ENCODE measurements around the gene ATP2B3.

Gene ATP2B3

DNA sequence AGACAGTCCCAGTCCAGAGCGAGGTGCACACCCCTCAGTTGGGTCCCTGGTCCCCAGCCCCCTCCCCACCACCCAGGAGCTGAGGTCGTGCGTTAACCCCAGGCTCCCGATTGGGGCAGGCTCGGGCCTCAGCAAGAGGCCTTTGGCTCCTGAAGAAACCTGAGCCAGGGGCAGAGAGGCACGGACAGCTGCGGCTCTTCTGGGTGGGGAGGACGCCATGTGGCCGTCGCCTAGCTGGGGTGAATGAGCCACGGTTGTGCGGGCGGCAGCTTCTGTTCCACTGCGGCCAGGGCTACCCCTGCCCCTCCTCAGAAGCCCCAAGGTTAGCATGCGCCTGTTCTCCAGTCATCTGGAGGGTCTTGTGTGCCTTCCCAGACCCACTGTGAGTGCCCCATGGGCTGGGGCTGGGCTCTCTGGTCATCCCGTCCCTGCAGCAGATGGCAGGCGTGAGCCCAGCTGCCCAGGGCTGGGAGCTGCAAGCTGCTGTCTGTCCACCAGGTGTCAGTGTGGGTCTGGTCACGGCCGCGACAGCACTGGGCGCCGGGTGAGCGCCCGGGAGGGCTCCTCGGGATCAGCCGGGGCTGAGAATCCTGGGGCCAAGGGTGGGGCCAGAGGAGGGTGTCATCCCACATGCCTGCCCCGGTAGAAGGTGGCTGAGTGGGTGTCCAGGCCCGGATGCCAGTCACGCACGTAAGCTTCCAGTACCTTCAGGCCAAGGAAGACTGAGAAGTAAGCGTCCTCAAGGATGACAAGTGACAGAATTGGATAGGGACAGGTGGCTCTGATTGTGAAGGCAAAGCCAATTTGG, 21.9 kb downstream of the ATP2B3 start:
- Histone ChIP-seq H3K4me1 (ENCODE audit: control insufficient read depth in 1 of 2, insufficient read depth in 2 of 2, low read length in 2 of 2) (no peaks in the 10 kb centered on the region), H3K27me3 (ENCODE audit: low read depth, low read length) (no peaks in the 10 kb centered on the region), H3K9me3 (ENCODE audit: control insufficient read depth in 1 of 2, low read length in 2 of 2) (no peaks in the 10 kb centered on the region), H3K36me3 (ENCODE audit: control insufficient read depth in 1 of 2, insufficient read depth in 2 of 2, low read length in 2 of 2) (no peaks in the 10 kb centered on the region), H3K27ac (ENCODE audit: low read length) (no peak overlapping the region), H3K4me3 (ENCODE audit: low read depth in 1 of 2, low read length in 2 of 2) (no peak overlapping the region)

DNA sequence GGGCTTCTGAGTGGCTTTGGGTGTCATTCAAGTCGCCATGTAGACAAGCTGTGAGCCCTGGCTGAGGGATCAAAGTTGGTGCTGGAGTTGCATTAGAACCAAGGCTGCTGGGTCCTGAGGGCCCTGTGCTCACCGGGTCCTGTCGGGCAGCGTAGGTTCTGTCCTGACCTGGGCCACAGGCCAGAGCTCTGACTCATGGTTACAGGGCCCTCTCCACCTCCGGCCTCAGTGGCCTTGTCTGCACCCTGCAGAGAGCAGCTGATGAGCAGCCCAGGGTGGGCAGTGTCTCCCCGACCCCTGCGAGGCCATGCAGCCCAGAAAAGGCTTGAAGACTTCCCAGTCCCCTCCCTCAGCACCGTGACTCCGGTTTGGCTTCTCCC, 22.5 kb downstream of the ATP2B3 start:
- Histone ChIP-seq H3K27me3 (ENCODE audit: low read depth, low read length) (no peaks in the 10 kb centered on the region), H3K4me1 (ENCODE audit: control insufficient read depth in 1 of 2, insufficient read depth in 2 of 2, low read length in 2 of 2) (no peaks in the 10 kb centered on the region), H3K27ac (ENCODE audit: low read length) (no peak overlapping the region), H3K9me3 (ENCODE audit: control insufficient read depth in 1 of 2, low read length in 2 of 2) (no peaks in the 10 kb centered on the region), H3K36me3 (ENCODE audit: control insufficient read depth in 1 of 2, insufficient read depth in 2 of 2, low read length in 2 of 2) (no peaks in the 10 kb centered on the region), H3K4me3 (ENCODE audit: low read depth in 1 of 2, low read length in 2 of 2) (no peak overlapping the region)

DNA sequence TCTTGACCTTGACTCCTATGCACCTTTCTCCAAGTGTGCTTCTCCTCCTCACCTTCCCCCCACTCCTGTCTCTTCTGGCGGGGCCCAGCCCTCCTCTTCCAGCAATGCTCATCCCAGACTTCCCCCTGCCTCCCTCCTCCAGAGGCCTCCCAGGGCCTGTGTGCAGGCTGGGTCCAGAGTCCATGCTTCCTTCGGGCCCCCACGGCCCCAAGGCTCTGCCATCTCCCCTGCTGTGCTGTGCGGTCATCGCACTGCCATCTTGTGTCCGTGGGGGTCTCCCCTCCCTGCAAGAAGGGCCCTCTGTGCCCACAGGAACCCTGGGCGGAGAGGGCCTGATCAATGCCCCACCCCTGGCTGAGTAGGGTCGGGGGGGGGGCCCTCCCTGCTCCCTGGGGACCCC, 27.3 kb downstream of the ATP2B3 start:
- Histone ChIP-seq H3K4me1 (ENCODE audit: control insufficient read depth in 1 of 2, insufficient read depth in 2 of 2, low read length in 2 of 2) (no peaks in the 10 kb centered on the region), H3K36me3 (ENCODE audit: control insufficient read depth in 1 of 2, insufficient read depth in 2 of 2, low read length in 2 of 2) (no peaks in the 10 kb centered on the region), H3K9me3 (ENCODE audit: control insufficient read depth in 1 of 2, low read length in 2 of 2) (no peaks in the 10 kb centered on the region), H3K27ac (ENCODE audit: low read length) (no peak overlapping the region), H3K4me3 (ENCODE audit: low read depth in 1 of 2, low read length in 2 of 2) (no peak overlapping the region), H3K27me3 (ENCODE audit: low read depth, low read length) (no peaks in the 10 kb centered on the region)

DNA sequence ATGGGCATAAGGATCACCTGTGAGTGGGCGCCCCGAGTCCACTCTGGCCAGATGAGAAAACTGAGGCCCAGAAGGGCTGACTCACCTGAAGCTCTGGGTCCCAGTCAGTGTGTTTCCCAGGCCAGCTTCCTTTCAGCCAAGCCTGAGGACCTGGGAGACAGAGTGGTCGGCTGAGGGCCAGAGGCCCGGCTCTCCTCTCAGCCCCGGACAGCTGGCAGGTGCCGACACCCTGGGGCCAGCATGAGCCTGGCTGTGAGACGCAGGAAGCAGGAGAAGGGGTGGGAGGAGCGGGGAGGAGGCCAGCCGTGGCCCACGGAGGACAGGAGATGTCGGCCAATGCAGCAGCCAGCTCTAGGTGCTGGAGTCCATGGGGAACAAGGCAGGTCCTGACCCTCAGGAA, 28.9 kb downstream of the ATP2B3 start:
- H3K4me1 ChIP-seq (ENCODE audit: control insufficient read depth in 1 of 2, insufficient read depth in 2 of 2, low read length in 2 of 2), result no peaks in the 10 kb centered on the region
- H3K27ac ChIP-seq (ENCODE audit: low read length), result no peak overlapping the region
- H3K27me3 ChIP-seq (ENCODE audit: low read depth, low read length), result no peaks in the 10 kb centered on the region
- no peaks in the 10 kb centered on the region for H3K36me3 ChIP-seq (ENCODE audit: control insufficient read depth in 1 of 2, insufficient read depth in 2 of 2, low read length in 2 of 2)
- no peak overlapping the region for H3K4me3 ChIP-seq (ENCODE audit: low read depth in 1 of 2, low read length in 2 of 2)
- no peaks in the 10 kb centered on the region for H3K9me3 ChIP-seq (ENCODE audit: control insufficient read depth in 1 of 2, low read length in 2 of 2)

DNA sequence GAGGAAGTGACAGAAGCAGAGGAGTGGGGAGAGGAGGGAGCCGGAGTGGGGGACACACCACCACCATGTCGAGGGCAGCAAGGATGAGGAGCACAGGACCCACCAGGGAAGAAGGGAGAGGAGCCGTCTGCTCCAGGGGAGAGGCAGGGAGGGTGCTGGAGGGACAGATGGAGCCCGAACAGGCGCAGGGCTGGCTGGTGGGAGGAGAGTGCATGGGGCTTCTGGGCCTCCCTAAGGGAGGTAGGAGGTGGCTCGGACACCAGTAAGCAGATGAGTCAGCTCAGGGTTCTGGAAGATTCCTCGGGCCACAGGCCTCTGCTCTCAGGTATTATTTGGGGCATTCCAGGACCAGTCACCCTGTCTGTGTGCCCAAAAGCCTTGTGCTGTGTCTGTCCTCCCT, 29.8 kb downstream of the ATP2B3 start:
- H3K4me3 ChIP-seq (ENCODE audit: low read depth in 1 of 2, low read length in 2 of 2), result no peak overlapping the region
- no peaks in the 10 kb centered on the region for H3K36me3 ChIP-seq (ENCODE audit: control insufficient read depth in 1 of 2, insufficient read depth in 2 of 2, low read length in 2 of 2)
- no peaks in the 10 kb centered on the region for H3K4me1 ChIP-seq (ENCODE audit: control insufficient read depth in 1 of 2, insufficient read depth in 2 of 2, low read length in 2 of 2)
- no peak overlapping the region for H3K27ac ChIP-seq (ENCODE audit: low read length)
- no peaks in the 10 kb centered on the region for H3K9me3 ChIP-seq (ENCODE audit: control insufficient read depth in 1 of 2, low read length in 2 of 2)
- H3K27me3 ChIP-seq (ENCODE audit: low read depth, low read length), result no peaks in the 10 kb centered on the region

DNA sequence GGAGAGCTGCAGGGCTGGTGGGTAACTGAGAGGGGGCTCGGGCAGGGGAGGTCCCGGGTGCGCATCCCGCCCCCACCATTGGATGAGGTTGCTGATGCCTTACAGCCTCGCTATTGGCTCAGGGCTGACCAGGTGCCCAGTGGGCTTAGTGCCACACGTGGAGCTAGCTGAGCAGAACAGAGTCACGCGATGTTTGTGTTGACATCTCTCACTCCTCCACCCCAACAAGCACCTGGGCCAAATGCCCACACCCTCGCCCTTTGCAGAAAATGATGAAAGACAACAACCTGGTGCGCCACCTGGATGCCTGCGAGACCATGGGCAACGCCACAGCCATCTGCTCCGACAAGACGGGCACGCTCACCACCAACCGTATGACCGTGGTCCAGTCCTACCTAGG, 31.8 kb downstream of the ATP2B3 start:
- no peak overlapping the region for H3K27ac ChIP-seq (ENCODE audit: low read length)
- H3K36me3 ChIP-seq (ENCODE audit: control insufficient read depth in 1 of 2, insufficient read depth in 2 of 2, low read length in 2 of 2), result no peaks in the 10 kb centered on the region
- H3K4me1 ChIP-seq (ENCODE audit: control insufficient read depth in 1 of 2, insufficient read depth in 2 of 2, low read length in 2 of 2), result no peaks in the 10 kb centered on the region
- H3K4me3 ChIP-seq (ENCODE audit: low read depth in 1 of 2, low read length in 2 of 2), result no peak overlapping the region
- H3K9me3 ChIP-seq (ENCODE audit: control insufficient read depth in 1 of 2, low read length in 2 of 2), result no peaks in the 10 kb centered on the region
- no peaks in the 10 kb centered on the region for H3K27me3 ChIP-seq (ENCODE audit: low read depth, low read length)

DNA sequence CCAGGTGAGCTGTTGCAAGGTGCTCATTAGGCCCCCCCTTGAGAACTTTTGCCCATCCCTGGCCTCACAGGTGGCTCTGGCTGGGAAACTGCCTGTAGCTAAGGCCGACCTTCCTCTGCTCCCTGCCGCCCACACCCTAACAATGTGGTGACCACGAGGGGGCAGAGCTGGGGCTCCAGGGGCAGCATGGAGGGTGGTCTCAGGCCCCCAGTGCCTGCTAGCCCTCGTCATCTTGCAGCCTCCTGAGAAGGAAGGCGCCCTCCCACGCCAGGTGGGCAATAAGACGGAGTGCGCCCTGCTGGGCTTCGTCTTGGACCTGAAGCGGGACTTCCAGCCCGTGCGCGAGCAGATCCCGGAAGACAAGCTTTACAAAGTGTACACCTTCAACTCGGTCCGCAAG, 32.4 kb downstream of the ATP2B3 start:
- H3K9me3 ChIP-seq (ENCODE audit: control insufficient read depth in 1 of 2, low read length in 2 of 2), result no peaks in the 10 kb centered on the region
- H3K4me1 ChIP-seq (ENCODE audit: control insufficient read depth in 1 of 2, insufficient read depth in 2 of 2, low read length in 2 of 2), result no peaks in the 10 kb centered on the region
- H3K27me3 ChIP-seq (ENCODE audit: low read depth, low read length), result no peaks in the 10 kb centered on the region
- no peak overlapping the region for H3K4me3 ChIP-seq (ENCODE audit: low read depth in 1 of 2, low read length in 2 of 2)
- H3K36me3 ChIP-seq (ENCODE audit: control insufficient read depth in 1 of 2, insufficient read depth in 2 of 2, low read length in 2 of 2), result no peaks in the 10 kb centered on the region
- H3K27ac ChIP-seq (ENCODE audit: low read length), result no peak overlapping the region

DNA sequence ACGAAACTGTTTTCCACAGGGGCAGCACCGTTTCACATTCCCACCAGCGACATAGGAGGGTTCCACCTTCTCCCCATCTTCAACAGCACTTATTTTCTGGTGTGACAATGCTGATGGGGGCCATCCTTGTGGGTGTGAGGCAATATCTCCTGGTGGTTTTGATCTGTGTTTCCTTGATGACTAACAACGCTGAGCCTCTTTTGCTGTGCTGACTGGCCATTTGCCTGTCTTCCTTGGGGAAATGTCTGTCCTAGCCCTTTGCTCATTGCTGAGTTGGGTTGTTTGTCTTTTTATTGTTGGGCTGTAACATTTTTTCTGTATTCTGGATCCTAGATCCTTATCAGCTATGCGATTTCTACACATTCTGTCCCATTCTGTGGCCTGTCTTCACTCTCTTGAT, 33.7 kb downstream of the ATP2B3 start:
- Histone ChIP-seq H3K36me3 (ENCODE audit: control insufficient read depth in 1 of 2, insufficient read depth in 2 of 2, low read length in 2 of 2) (no peaks in the 10 kb centered on the region), H3K27me3 (ENCODE audit: low read depth, low read length) (no peaks in the 10 kb centered on the region), H3K27ac (ENCODE audit: low read length) (no peak overlapping the region), H3K4me3 (ENCODE audit: low read depth in 1 of 2, low read length in 2 of 2) (no peak overlapping the region), H3K4me1 (ENCODE audit: control insufficient read depth in 1 of 2, insufficient read depth in 2 of 2, low read length in 2 of 2) (no peaks in the 10 kb centered on the region), H3K9me3 (ENCODE audit: control insufficient read depth in 1 of 2, low read length in 2 of 2) (no peaks in the 10 kb centered on the region)

DNA sequence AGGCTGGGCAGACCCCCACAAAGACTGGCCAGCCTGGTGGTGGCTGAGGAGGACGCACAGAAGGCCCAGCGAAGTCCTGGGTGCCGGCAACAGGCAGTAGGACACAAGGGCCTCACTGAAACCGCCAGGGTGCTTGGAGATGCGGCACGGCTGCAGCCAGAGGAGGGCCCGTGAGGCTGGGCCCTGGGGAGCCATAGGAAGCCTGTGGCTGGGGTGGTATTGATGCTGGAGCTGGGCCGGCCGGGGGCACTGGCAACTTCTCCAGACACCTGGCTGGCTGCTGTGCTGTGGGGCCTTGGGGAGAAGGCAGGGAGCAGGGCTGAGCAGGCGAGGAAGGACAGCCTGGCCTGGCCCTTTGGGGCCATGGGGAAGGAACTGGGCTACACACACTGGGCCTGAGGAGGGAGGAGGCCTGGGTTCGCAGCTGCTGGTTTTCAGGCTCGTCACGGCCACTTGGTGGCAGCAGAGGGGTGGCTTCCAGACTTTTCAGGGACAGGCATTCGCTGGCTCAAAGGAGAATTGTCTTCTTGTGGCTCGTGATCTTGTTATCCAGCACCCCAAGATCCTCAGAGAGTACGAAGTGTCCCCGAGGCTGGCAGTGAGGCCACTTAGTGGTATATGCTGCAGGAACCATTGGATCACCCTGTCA, 37.2 kb downstream of the ATP2B3 start:
- H3K4me3 ChIP-seq (ENCODE audit: low read depth in 1 of 2, low read length in 2 of 2), result no peak overlapping the region
- no peak overlapping the region for H3K27ac ChIP-seq (ENCODE audit: low read length)
- H3K27me3 ChIP-seq (ENCODE audit: low read depth, low read length), result no peaks in the 10 kb centered on the region
- no peaks in the 10 kb centered on the region for H3K36me3 ChIP-seq (ENCODE audit: control insufficient read depth in 1 of 2, insufficient read depth in 2 of 2, low read length in 2 of 2)
- no peaks in the 10 kb centered on the region for H3K9me3 ChIP-seq (ENCODE audit: control insufficient read depth in 1 of 2, low read length in 2 of 2)
- no peaks in the 10 kb centered on the region for H3K4me1 ChIP-seq (ENCODE audit: control insufficient read depth in 1 of 2, insufficient read depth in 2 of 2, low read length in 2 of 2)

DNA sequence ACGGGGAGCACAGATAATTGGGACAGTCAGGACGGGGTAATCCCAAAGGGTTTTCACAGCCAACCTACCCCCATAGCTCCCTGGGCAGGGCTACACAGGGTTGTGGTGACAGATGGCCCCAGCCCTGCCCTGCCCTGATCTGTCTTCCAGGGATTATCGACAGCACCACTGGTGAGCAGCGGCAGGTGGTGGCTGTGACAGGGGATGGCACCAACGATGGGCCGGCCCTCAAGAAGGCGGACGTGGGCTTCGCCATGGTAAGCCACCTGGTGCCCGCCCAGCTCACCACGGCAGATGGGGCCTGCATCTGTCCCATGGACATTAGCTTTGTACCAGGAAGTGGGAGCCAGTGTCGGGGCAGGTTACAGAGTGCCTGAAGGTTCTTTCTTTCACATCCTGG, 39.3 kb downstream of the ATP2B3 start:
- Histone ChIP-seq H3K27ac (ENCODE audit: low read length) (no peak overlapping the region), H3K9me3 (ENCODE audit: control insufficient read depth in 1 of 2, low read length in 2 of 2) (no peaks in the 10 kb centered on the region), H3K4me3 (ENCODE audit: low read depth in 1 of 2, low read length in 2 of 2) (no peak overlapping the region), H3K4me1 (ENCODE audit: control insufficient read depth in 1 of 2, insufficient read depth in 2 of 2, low read length in 2 of 2) (no peaks in the 10 kb centered on the region), H3K27me3 (ENCODE audit: low read depth, low read length) (no peaks in the 10 kb centered on the region), H3K36me3 (ENCODE audit: control insufficient read depth in 1 of 2, insufficient read depth in 2 of 2, low read length in 2 of 2) (no peaks in the 10 kb centered on the region)

DNA sequence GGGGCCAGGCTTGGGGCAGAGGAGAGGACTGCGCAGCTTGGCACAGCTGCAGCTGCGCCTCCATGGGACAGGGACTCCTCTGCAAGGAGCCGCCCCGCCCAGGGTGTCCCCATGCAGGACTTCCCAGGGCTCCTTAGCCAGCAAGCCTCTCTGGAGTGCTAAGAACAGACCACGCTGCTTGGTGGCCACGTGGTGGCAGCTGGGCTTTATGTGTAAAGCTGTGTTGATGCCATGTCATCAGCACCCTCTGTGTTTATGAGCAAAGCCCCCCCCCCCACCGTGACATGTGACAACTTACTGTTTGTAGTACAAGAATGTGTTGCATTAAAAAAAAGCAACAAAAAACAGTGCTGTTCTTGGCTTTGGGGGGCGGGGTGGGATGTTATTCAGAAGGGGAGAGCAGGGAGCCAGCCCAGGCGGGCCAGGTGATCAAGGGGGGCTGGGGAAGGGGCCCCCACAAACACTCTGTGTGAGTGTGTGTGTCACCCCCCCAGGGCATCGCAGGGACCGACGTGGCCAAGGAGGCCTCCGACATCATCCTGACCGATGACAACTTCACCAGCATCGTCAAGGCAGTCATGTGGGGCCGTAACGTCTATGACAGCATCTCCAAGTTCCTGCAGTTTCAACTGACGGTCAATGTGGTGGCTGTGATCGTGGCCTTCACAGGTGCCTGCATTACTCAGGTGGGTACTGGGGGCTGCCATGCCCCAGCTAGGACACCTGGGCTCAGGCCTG, 40.3 kb downstream of the ATP2B3 start:
- no peaks in the 10 kb centered on the region for H3K4me1 ChIP-seq (ENCODE audit: control insufficient read depth in 1 of 2, insufficient read depth in 2 of 2, low read length in 2 of 2)

More for the DNA sequence above, 40.3 kb downstream of the ATP2B3 start:
- Histone ChIP-seq H3K27me3 (ENCODE audit: low read depth, low read length) (no peaks in the 10 kb centered on the region), H3K4me3 (ENCODE audit: low read depth in 1 of 2, low read length in 2 of 2) (no peak overlapping the region), H3K9me3 (ENCODE audit: control insufficient read depth in 1 of 2, low read length in 2 of 2) (no peaks in the 10 kb centered on the region), H3K27ac (ENCODE audit: low read length) (no peak overlapping the region), H3K36me3 (ENCODE audit: control insufficient read depth in 1 of 2, insufficient read depth in 2 of 2, low read length in 2 of 2) (no peaks in the 10 kb centered on the region)
